HG03196 (cell line): ENCODE results near the gene NFIA.
"Not testable (repeated sequence)": the region's sequence is repeated elsewhere in the genome, so short reads cannot be mapped to it uniquely, and the experiment has no call there.

ENCODE experiments used
- ATAC-seq: cut with Tn5 transposase; IDR thresholded peaks from one replicate; pipeline ENCODE4 v1.9.1; 2021; ENCODE audit not compliant: unreplicated experiment

NFIA gene

GRCh38 chr1:61264825-61265242, 182.5 kb downstream of the NFIA start:
- ATAC-seq: no peak

GRCh38 chr1:61265665-61266064, 183.3 kb downstream of the NFIA start:
- ATAC-seq: no peak

- no peak for ATAC-seq
Observed at GRCh38 chr1:61266738-61267137, 184.4 kb downstream of the NFIA start.

- no peak for ATAC-seq
Observed at GRCh38 chr1:61268546-61269240, 186.3 kb downstream of the NFIA start.

- ATAC-seq: no peak
Observed at GRCh38 chr1:61269602-61270001, 187.2 kb downstream of the NFIA start.

GRCh38 chr1:61270107-61270506, 187.7 kb downstream of the NFIA start:
- no peak for ATAC-seq

GRCh38 chr1:61270761-61271411, 188.5 kb downstream of the NFIA start:
- ATAC-seq: no peak

- no peak for ATAC-seq
Observed at GRCh38 chr1:61271412-61271789, 189.0 kb downstream of the NFIA start.

GRCh38 chr1:61273167-61273705, 190.9 kb downstream of the NFIA start:
- no peak for ATAC-seq

- no peak for ATAC-seq
Observed at GRCh38 chr1:61273861-61274260, 191.5 kb downstream of the NFIA start.

- no peak for ATAC-seq
Observed at GRCh38 chr1:61274939-61275338, 192.6 kb downstream of the NFIA start.

- ATAC-seq: no peak
Observed at GRCh38 chr1:61276246-61276645, 193.9 kb downstream of the NFIA start.

GRCh38 chr1:61277121-61277690, 194.8 kb downstream of the NFIA start:
- ATAC-seq: no peak

- ATAC-seq: not testable (repeated sequence)
Observed at GRCh38 chr1:61278503-61278902, 196.1 kb downstream of the NFIA start.

GRCh38 chr1:61278966-61279365, 196.6 kb downstream of the NFIA start:
- no peak for ATAC-seq

- ATAC-seq: no peak
Observed at GRCh38 chr1:61279570-61279969, 197.2 kb downstream of the NFIA start.

- no peak for ATAC-seq
Observed at GRCh38 chr1:61280452-61280851, 198.1 kb downstream of the NFIA start.

- no peak for ATAC-seq
Observed at GRCh38 chr1:61282387-61282786, 200.0 kb downstream of the NFIA start.

- no peak for ATAC-seq
Observed at GRCh38 chr1:61284248-61284854, 202.0 kb downstream of the NFIA start.

GRCh38 chr1:61284936-61285335, 202.6 kb downstream of the NFIA start:
- ATAC-seq: no peak

- no peak for ATAC-seq
Observed at GRCh38 chr1:61285371-61285885, 203.1 kb downstream of the NFIA start.
